Measurements from ENCODE around the gene CAPG. TPM values are rescaled to one million over a fixed set of nuclear protein-coding genes. Genes with fewer than 3 reads are reported as not detected.

Gene CAPG
- total and polyA plus RNA-seq, 9 of the 15 experiments (the other 6 are each of a cell fraction or from before 2014, with no cell fraction given): 10.6 to 90.4 (median 56.0) TPM

- Histone ChIP-seq H3K36me3 (ENCODE audit: control insufficient read depth, insufficient read depth, low read length) (no peaks in the 10 kb centered on the region), H3K4me2 (ENCODE audit: insufficient read depth, low read length) (no peak overlapping the region), H3K4me1 (replicated peaks in 1 of 2; ENCODE audit: control insufficient read depth in 2 of 2, insufficient read depth in 2 of 2, low read length in 2 of 2) (peaks cover 34 to 68% of the 10 kb centered on the region in 2 experiments), H3K9ac (ENCODE audit: insufficient read depth in 1 of 2, low read depth in 2 of 2, low read length in 2 of 2) (peak overlapping the region in 1 of 2 experiments; percentile 78; a peak in 2 of 4 replicates), H4K20me1 (replicated peaks; ENCODE audit: control insufficient read depth, insufficient read depth, low read length) (no peaks in the 10 kb centered on the region), H2AFZ (ENCODE audit: low read depth, low read length) (no peak overlapping the region), H3K9me3 (replicated peaks; ENCODE audit: control insufficient read depth, insufficient read depth, low read depth, low read length) (no peaks in the 10 kb centered on the region), H3K27ac (ENCODE audit: extremely low read depth, low read depth, low read length) (no peak overlapping the region), H3K9me1 (ENCODE audit: control insufficient read depth, insufficient read depth, low read length) (no peaks in the 10 kb centered on the region), H3K27me3 (ENCODE audit: control insufficient read depth in 2 of 2, insufficient read depth in 2 of 2, low read length in 2 of 2) (no peaks in the 10 kb centered on the region), H3K4me3 (no peak overlapping the region), H3K79me2 (ENCODE audit: control insufficient read depth, insufficient read depth, low read length) (no peaks in the 10 kb centered on the region; the same call in 2 of the 3 replicates)
- DNase-seq (ENCODE audit: extremely low read depth in 1 of 4, low spot score in 3 of 4) (no peak), FAIRE-seq (no peak), ATAC-seq (no peak)
- ChIA-PET POLR2A (interaction anchor here (0.6 to 63.9 kb wide), 2 partner anchors 111 to 136 kb away, joined by 3 to 1576 read pairs; partner anchors contain the start of gene MAT2A), CTCF (ENCODE audit: low intra/inter-chr PET ratio) (no interaction called here)
- BruUV-seq (replicated peaks): no TSS peak
- WGBS (ENCODE audit: insufficient coverage, low coverage, missing lambda C conversion rate): 86% methylated on average over 3 of the region's 8 CpGs
- in situ Hi-C loops (cut with MboI): no loop called here
- TF ChIP-seq, protein P1, sequence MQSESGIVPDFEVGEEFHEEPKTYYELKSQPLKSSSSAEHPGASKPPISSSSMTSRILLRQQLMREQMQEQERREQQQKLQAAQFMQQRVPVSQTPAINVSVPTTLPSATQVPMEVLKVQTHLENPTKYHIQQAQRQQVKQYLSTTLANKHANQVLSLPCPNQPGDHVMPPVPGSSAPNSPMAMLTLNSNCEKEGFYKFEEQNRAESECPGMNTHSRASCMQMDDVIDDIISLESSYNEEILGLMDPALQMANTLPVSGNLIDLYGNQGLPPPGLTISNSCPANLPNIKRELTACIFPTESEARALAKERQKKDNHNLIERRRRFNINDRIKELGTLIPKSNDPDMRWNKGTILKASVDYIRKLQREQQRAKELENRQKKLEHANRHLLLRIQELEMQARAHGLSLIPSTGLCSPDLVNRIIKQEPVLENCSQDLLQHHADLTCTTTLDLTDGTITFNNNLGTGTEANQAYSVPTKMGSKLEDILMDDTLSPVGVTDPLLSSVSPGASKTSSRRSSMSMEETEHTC (IDR thresholded peaks at IDR 0.05): no peak
- TF ChIP-seq BRCA1 (IDR thresholded peaks at IDR 0.05) (no peak), BRCA1 (CRISPR knock-in tag; IDR thresholded peaks at IDR 0.05) (no peak), PRDM10 (IDR thresholded peaks at IDR 0.05; ENCODE audit: partially characterized antibody) (no peak), C11orf30 (IDR thresholded peaks at IDR 0.05; ENCODE audit: low read depth) (no peak), TEAD2 (tag; IDR thresholded peaks at IDR 0.05) (no peak), PCBP2 (IDR thresholded peaks at IDR 0.05; ENCODE audit: low read depth, low read length, poor library complexity, severe bottlenecking) (no peak), SUPT5H (IDR thresholded peaks at IDR 0.05) (no peak), XRCC3 (IDR thresholded peaks at IDR 0.05) (no peak), HNRNPLL (IDR thresholded peaks at IDR 0.05; ENCODE audit: low read depth, low read length, poor library complexity, severe bottlenecking) (no peak), CHD2 (IDR thresholded peaks at IDR 0.05; ENCODE audit: low read depth, low read length) (no peak), JUND (IDR thresholded peaks at IDR 0.05; ENCODE audit: borderline replicate concordance, low read depth, low read length) (no peak), JUND (tag; IDR thresholded peaks at IDR 0.05; ENCODE audit: borderline replicate concordance, low read depth, low read length) (no peak)
- TF ChIP-seq, protein P2, sequence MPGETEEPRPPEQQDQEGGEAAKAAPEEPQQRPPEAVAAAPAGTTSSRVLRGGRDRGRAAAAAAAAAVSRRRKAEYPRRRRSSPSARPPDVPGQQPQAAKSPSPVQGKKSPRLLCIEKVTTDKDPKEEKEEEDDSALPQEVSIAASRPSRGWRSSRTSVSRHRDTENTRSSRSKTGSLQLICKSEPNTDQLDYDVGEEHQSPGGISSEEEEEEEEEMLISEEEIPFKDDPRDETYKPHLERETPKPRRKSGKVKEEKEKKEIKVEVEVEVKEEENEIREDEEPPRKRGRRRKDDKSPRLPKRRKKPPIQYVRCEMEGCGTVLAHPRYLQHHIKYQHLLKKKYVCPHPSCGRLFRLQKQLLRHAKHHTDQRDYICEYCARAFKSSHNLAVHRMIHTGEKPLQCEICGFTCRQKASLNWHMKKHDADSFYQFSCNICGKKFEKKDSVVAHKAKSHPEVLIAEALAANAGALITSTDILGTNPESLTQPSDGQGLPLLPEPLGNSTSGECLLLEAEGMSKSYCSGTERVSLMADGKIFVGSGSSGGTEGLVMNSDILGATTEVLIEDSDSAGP (CRISPR knock-in tag; IDR thresholded peaks at IDR 0.05): no peak
- intact Hi-C loops (cut with micrococcal nuclease): loop anchor here (5.0 kb wide), 2 partner anchors 63 to 103 kb away; partner anchors contain the start of gene MAT2A
Observed at GRCh38 chr2:85434696-85435095, 24.5 kb upstream of the CAPG start.
